ENCODE results near the gene TRAPPC8.

- TF ChIP-seq POLR2A (IDR thresholded peaks at IDR 0.05): no peak
- TF ChIP-seq CTCF (IDR thresholded peaks at IDR 0.05): no peak
Observed at GRCh38 chr18:31920277-31920676, 22.7 kb downstream of the TRAPPC8 start.
